ENCODE results near the gene PPP1R12B.
"Not testable (repeated sequence)": the region's sequence is repeated elsewhere in the genome, so short reads cannot be mapped to it uniquely, and the experiment has no call there.

PPP1R12B gene

DNA sequence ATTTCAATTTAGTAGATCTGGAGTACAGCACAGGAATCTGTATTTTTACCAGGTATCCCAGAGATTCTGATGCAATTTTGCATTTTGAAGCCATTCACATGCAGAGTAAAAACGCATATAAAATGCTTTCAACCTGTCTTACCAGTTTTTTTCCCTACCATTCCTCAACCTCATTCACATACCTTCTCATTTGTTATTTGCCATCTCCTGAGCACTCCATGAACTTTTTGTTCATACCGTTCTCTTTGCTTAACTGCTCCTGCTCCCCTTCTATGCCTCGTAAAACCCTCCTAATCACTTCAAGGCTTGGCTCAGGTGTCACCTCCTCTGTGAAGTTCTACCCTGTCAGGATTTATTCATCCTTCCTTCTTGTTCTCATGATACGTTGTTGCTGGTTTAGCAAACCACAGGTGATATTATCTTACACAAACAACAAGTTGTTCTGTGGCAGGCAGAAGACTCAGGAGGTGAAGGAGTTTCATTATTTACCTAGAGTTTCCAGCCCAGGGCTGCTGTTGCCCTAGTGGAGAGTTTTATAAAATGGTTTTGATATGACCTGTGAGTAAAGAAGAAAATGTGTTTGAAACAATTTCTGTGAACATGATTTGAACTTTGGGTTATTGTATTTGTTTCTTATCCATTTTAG, 31.5 kb downstream of the PPP1R12B start:
- not testable (repeated sequence) for H3K9me3 ChIP-seq (ENCODE audit: control insufficient read depth, insufficient read depth, low read length); H3K9ac ChIP-seq (ENCODE audit: low read depth, low read length); H3K27me3 ChIP-seq (ENCODE audit: control insufficient read depth, insufficient read depth, low read length); H3K4me3 ChIP-seq (ENCODE audit: low read depth, low read length); H3K36me3 ChIP-seq (ENCODE audit: control insufficient read depth, insufficient read depth, low read length)
- peaks cover 18% of the 10 kb centered on the region for H3K4me1 ChIP-seq (ENCODE audit: control insufficient read depth, insufficient read depth, low read length)

DNA sequence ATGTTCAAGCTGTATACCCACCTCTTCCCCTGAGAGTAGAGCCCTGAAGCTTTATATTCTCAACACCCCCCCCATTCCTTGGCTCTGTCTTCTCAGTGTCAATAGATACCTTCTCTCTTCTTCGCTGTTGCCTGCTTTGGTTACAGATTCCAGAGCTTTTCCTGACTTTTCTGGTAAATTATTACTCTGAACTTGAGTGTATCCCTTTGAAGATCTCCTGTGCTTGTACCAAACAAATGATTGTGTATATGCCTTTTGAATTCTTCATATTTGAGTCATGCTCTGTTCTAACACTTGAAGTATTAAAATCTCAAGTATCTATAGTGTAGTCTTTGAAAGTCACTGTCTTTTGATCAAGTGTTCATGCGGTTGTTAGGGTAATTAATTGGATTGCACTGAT, 32.0 kb downstream of the PPP1R12B start:
- H3K4me1 ChIP-seq (ENCODE audit: control insufficient read depth, insufficient read depth, low read length) = peaks cover 18% of the 10 kb centered on the region
- not testable (repeated sequence) for H3K27me3 ChIP-seq (ENCODE audit: control insufficient read depth, insufficient read depth, low read length); H3K9ac ChIP-seq (ENCODE audit: low read depth, low read length); H3K36me3 ChIP-seq (ENCODE audit: control insufficient read depth, insufficient read depth, low read length); H3K9me3 ChIP-seq (ENCODE audit: control insufficient read depth, insufficient read depth, low read length); H3K4me3 ChIP-seq (ENCODE audit: low read depth, low read length)

DNA sequence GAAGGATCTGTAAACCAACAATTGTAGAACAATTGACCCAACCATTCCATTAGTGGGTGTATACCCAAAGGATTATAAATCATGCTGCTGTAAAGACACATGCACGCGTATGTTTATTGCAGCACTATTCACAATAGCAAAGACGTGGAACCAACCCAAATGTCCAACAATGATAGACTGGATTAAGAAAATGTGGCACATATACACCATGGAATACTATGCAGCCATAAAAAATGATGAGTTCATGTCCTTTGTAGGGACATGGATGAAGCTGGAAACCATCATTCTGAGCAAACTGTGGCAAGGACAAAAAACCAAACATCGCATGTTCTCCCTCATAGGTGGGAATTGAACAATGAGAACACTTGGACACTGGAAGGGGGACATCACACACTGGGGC, 33.4 kb downstream of the PPP1R12B start:
- not testable (repeated sequence) for H3K27me3 ChIP-seq (ENCODE audit: control insufficient read depth, insufficient read depth, low read length); H3K9ac ChIP-seq (ENCODE audit: low read depth, low read length); H3K4me3 ChIP-seq (ENCODE audit: low read depth, low read length); H3K9me3 ChIP-seq (ENCODE audit: control insufficient read depth, insufficient read depth, low read length); H3K36me3 ChIP-seq (ENCODE audit: control insufficient read depth, insufficient read depth, low read length)
- H3K4me1 ChIP-seq (ENCODE audit: control insufficient read depth, insufficient read depth, low read length) = peaks cover 18% of the 10 kb centered on the region

DNA sequence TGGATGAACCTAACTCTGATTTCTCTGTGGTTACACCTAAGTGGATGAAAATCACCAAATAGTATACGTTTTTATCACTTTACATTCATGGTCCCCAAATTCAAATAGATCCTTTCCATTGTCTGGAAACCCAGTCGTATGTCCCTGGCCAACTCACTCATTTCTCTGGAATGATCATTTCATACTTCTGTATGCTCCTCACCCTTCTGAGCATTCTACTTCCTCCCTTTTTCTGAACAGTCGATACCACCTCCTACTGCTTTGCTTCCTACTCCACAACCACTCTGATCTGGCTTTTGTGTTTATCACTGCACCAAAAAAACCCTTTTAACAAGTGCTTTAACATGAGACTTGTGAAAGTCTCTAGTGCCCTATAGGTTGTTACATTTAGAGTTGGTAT, 47.3 kb downstream of the PPP1R12B start:
- H3K36me3 ChIP-seq (ENCODE audit: control insufficient read depth, insufficient read depth, low read length); H3K4me3 ChIP-seq (ENCODE audit: low read depth, low read length); H3K4me1 ChIP-seq (ENCODE audit: control insufficient read depth, insufficient read depth, low read length); H3K27me3 ChIP-seq (ENCODE audit: control insufficient read depth, insufficient read depth, low read length); H3K9ac ChIP-seq (ENCODE audit: low read depth, low read length); H3K9me3 ChIP-seq (ENCODE audit: control insufficient read depth, insufficient read depth, low read length): not testable (repeated sequence)

DNA sequence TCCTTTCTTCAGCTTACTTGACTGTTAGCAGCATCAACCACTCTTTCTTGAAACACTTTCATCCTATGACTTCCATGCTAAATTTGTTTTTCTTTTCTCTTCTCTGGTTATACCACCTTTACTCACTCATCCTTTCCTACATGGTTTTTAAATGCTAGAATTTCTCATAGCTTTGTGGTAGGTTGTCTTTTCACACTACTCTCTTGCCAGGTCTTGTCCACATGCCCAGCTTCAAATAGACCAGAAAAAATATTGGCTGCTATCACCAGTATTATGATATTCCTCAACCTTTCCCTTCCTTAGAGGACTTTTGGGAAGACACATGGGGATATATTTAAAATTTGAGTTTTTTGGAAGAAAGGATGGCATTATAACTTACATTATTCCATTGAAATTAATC, 48.8 kb downstream of the PPP1R12B start:
- no peak overlapping the region for H3K4me3 ChIP-seq (ENCODE audit: low read depth, low read length)
- no peaks in the 10 kb centered on the region for H3K36me3 ChIP-seq (ENCODE audit: control insufficient read depth, insufficient read depth, low read length)
- H3K4me1 ChIP-seq (ENCODE audit: control insufficient read depth, insufficient read depth, low read length) = peaks cover 3% of the 10 kb centered on the region
- H3K27me3 ChIP-seq (ENCODE audit: control insufficient read depth, insufficient read depth, low read length) = no peaks in the 10 kb centered on the region
- H3K9me3 ChIP-seq (ENCODE audit: control insufficient read depth, insufficient read depth, low read length) = no peaks in the 10 kb centered on the region
- H3K9ac ChIP-seq (ENCODE audit: low read depth, low read length) = no peak overlapping the region

DNA sequence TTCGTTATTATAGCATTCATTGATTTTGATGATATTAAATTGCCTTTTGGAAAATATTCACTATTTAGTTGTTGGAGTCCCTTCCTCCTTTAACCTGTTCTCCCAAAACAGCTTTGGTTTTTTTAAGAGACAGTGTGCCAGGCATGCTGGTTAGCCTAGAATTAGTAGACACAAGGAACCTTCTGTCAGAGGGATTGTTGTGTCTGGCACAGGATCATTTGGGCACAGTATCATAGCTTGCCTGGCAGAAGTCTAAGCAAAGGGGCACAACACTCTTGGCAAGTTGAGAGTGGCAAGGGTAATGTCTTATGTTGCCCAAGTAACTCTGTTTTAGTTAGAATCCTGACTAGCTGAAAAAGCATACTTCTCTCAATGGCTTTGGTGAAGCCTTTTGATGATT, 49.9 kb downstream of the PPP1R12B start:
- H3K27me3 ChIP-seq (ENCODE audit: control insufficient read depth, insufficient read depth, low read length); H3K36me3 ChIP-seq (ENCODE audit: control insufficient read depth, insufficient read depth, low read length); H3K4me3 ChIP-seq (ENCODE audit: low read depth, low read length); H3K4me1 ChIP-seq (ENCODE audit: control insufficient read depth, insufficient read depth, low read length); H3K9me3 ChIP-seq (ENCODE audit: control insufficient read depth, insufficient read depth, low read length); H3K9ac ChIP-seq (ENCODE audit: low read depth, low read length): not testable (repeated sequence)

DNA sequence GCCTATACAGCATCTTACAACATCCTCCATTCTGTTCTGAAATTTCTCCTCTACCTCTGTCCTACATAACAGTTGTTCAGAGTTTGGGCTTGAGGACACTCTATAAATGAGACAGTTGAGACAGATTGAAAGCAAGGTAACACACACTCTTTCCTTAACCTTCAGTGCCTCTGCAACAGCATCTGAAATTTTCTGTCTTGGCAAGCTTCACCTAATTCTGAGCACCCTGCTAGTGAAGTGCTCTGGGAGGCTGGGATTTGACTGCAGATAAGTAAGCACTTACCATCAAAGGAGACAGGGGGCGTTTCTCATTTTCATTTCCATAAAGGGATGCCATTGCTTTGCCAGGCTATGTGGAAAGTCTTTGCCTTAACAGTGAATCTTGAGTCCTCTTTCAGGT, 53.3 kb downstream of the PPP1R12B start:
- not testable (repeated sequence) for H3K4me3 ChIP-seq (ENCODE audit: low read depth, low read length); H3K4me1 ChIP-seq (ENCODE audit: control insufficient read depth, insufficient read depth, low read length); H3K27me3 ChIP-seq (ENCODE audit: control insufficient read depth, insufficient read depth, low read length); H3K9ac ChIP-seq (ENCODE audit: low read depth, low read length); H3K9me3 ChIP-seq (ENCODE audit: control insufficient read depth, insufficient read depth, low read length); H3K36me3 ChIP-seq (ENCODE audit: control insufficient read depth, insufficient read depth, low read length)

DNA sequence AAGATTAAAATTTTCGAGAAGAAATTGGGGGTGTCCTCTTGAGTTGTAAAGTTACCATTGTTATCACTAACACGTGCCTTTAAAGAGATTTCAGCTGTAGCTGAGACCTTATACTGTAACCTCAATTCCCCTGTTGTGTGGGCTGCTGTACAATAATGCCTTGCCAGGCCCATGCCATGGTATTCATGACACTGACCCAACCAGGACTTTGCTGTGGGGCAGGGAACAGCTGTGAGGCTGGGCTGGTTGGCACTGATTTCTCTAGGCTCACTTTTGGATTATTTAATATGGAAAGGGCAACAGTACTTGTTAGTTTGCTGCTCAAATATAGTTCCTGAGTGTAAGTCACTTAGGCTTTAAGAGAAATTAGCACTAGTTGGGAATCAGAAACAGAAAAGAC, 54.9 kb downstream of the PPP1R12B start:
- H3K4me1 ChIP-seq (ENCODE audit: control insufficient read depth, insufficient read depth, low read length); H3K4me3 ChIP-seq (ENCODE audit: low read depth, low read length); H3K27me3 ChIP-seq (ENCODE audit: control insufficient read depth, insufficient read depth, low read length); H3K9me3 ChIP-seq (ENCODE audit: control insufficient read depth, insufficient read depth, low read length); H3K9ac ChIP-seq (ENCODE audit: low read depth, low read length); H3K36me3 ChIP-seq (ENCODE audit: control insufficient read depth, insufficient read depth, low read length): not testable (repeated sequence)

DNA sequence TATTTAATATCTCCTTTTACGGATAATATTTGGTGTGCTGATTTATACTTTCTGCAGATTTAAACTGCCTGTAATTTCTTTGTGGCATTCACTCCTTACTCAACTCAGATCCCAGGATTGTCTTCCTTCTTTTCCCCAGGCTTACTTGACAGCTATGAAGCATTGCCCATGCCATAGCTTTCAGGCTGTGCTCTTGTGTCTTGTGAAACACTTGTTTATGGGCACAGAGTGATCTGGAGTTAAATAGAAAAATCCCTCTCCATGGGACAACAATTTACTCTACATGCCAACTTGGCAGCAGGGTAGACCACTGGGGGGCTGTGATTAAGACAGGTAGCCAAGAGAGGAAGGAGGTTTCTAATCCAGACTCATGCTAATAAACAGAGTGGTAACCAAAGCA, 57.4 kb downstream of the PPP1R12B start:
- Histone ChIP-seq H3K4me3 (ENCODE audit: low read depth, low read length) (no peak overlapping the region), H3K9me3 (ENCODE audit: control insufficient read depth, insufficient read depth, low read length) (no peaks in the 10 kb centered on the region), H3K4me1 (ENCODE audit: control insufficient read depth, insufficient read depth, low read length) (peaks cover 8% of the 10 kb centered on the region), H3K9ac (ENCODE audit: low read depth, low read length) (no peak overlapping the region), H3K36me3 (ENCODE audit: control insufficient read depth, insufficient read depth, low read length) (no peaks in the 10 kb centered on the region), H3K27me3 (ENCODE audit: control insufficient read depth, insufficient read depth, low read length) (no peaks in the 10 kb centered on the region)

DNA sequence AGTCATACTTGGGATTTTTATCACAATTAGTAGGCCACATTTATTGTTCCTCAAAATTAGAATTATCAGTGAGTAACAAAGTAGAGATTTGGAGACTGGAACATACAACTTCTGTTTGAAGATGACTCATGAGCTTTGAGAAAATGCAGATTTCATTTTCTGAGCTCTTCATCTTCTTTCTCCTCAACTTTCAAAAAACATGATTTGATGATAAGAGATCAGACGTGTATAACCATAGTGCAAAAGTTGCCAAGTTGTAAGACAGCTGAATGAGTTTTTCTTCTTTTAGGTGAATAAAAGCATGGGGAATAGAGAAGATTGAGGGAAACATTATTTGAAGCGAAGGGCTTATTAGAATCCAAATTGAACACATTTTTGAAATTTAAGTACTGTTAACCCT, 58.4 kb downstream of the PPP1R12B start:
- not testable (repeated sequence) for H3K9ac ChIP-seq (ENCODE audit: low read depth, low read length); H3K4me3 ChIP-seq (ENCODE audit: low read depth, low read length); H3K27me3 ChIP-seq (ENCODE audit: control insufficient read depth, insufficient read depth, low read length); H3K9me3 ChIP-seq (ENCODE audit: control insufficient read depth, insufficient read depth, low read length); H3K36me3 ChIP-seq (ENCODE audit: control insufficient read depth, insufficient read depth, low read length)
- H3K4me1 ChIP-seq (ENCODE audit: control insufficient read depth, insufficient read depth, low read length) = peaks cover 11% of the 10 kb centered on the region

DNA sequence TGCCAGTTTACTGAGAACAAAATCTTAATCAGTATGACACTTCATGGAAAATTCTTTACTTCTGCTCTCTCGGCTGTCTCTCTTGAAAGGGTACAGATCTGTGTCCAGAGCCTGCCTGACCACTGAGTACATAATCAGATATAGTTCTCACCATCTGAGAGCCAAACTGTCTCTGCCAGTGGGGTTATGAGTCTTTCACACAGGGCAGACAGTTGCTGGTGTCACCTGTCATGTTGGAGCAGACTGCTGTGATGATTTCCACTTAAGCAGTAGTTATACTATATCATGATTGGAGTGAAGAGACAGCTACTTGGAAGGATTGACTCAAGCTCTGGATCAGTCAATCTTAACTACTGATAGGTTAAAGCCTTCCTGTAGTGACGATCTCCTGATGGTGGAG, 58.9 kb downstream of the PPP1R12B start:
- not testable (repeated sequence) for H3K4me3 ChIP-seq (ENCODE audit: low read depth, low read length); H3K36me3 ChIP-seq (ENCODE audit: control insufficient read depth, insufficient read depth, low read length); H3K27me3 ChIP-seq (ENCODE audit: control insufficient read depth, insufficient read depth, low read length); H3K9me3 ChIP-seq (ENCODE audit: control insufficient read depth, insufficient read depth, low read length); H3K9ac ChIP-seq (ENCODE audit: low read depth, low read length)
- peaks cover 11% of the 10 kb centered on the region for H3K4me1 ChIP-seq (ENCODE audit: control insufficient read depth, insufficient read depth, low read length)

DNA sequence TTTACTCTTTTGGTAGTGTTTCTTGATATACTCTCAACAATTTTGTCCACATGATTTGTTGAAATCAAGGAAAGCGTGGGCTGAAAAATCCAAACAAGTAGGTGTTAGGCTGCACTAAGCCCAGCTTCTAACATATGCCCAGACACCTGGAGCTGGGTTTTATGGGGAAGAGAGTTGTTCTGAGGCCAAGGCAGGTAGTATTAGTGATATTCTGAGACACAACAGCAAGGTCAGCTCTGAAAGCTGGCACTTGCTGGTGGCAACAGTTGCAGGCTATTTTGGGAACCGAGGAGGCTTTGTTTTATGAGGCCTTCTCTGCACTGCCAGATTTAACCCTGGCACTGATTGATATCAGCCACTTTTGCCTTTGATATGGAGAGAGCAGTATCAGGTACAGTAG, 61.8 kb downstream of the PPP1R12B start:
- not testable (repeated sequence) for H3K4me3 ChIP-seq (ENCODE audit: low read depth, low read length); H3K36me3 ChIP-seq (ENCODE audit: control insufficient read depth, insufficient read depth, low read length); H3K9me3 ChIP-seq (ENCODE audit: control insufficient read depth, insufficient read depth, low read length); H3K9ac ChIP-seq (ENCODE audit: low read depth, low read length); H3K27me3 ChIP-seq (ENCODE audit: control insufficient read depth, insufficient read depth, low read length)
- H3K4me1 ChIP-seq (ENCODE audit: control insufficient read depth, insufficient read depth, low read length) = peaks cover 11% of the 10 kb centered on the region

DNA sequence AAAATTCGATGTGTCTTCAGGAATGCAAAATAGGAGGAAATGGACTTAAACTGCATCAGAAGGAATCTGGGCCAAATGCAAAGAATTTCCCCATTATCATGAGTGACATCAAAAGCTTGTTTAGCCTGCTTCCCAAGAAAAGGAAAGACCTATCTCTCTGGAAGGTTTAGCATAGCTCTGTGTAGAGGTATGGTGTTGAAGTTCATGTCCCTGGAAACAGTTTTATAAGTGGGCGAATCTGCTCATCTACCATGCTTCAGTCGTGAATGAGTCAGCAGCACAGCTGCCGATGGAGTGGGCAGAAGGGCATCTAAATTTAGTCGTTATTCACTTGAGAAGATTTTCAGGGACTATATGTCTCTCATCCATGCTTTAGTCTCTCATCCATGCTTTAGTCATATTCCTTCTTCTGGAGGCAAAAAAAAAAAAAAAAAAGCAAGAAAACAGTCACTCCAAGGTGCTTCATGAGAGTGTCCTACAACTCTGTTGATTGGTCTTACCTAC, 62.4 kb downstream of the PPP1R12B start:
- H3K9ac ChIP-seq (ENCODE audit: low read depth, low read length); H3K4me3 ChIP-seq (ENCODE audit: low read depth, low read length); H3K9me3 ChIP-seq (ENCODE audit: control insufficient read depth, insufficient read depth, low read length); H3K27me3 ChIP-seq (ENCODE audit: control insufficient read depth, insufficient read depth, low read length); H3K36me3 ChIP-seq (ENCODE audit: control insufficient read depth, insufficient read depth, low read length): not testable (repeated sequence)
- H3K4me1 ChIP-seq (ENCODE audit: control insufficient read depth, insufficient read depth, low read length) = peaks cover 11% of the 10 kb centered on the region
